Pulmonary artery endothelial cell (primary cell): ENCODE measurements around the gene MAML1. TPM values are rescaled to one million over a fixed set of nuclear protein-coding genes. Genes with fewer than 3 reads are reported as not detected.

ENCODE experiments used
- DNase-seq: peaks from one replicate; pipeline ENCODE4 v3.0.0-alpha.2; 2011; ENCODE audit warnings: low read depth, low spot score
- total RNA-seq: library from RNA; depleted of rRNA; stranded (reverse); fragments of >200 nt; gene quantifications from 2 replicates; pipeline ENCODE4 v1.2.3, GENCODE V29; 2014

MAML1 gene
- total RNA-seq, 1 donor from 2014 or later: 7.3 TPM

DNA sequence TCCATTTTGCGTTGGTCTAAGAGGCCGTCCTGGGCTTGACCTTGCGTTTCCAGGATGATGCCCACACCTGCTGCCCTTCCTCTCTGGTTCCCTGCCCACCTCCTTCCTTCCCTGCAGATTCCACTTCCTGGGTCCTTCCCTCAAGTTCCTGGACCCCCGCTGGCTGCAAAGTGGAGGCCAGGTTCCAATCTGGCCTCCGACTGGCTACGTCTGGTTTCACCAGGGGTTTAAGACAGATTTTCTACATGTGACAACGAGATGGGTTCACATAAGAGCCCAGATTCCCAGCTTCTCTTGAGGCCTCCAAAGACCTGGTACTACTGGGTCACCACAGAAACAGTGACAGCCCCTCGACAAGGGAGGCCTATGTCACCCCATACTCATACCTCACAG, 71.9 kb downstream of the MAML1 start:
- no peak for DNase-seq

DNA sequence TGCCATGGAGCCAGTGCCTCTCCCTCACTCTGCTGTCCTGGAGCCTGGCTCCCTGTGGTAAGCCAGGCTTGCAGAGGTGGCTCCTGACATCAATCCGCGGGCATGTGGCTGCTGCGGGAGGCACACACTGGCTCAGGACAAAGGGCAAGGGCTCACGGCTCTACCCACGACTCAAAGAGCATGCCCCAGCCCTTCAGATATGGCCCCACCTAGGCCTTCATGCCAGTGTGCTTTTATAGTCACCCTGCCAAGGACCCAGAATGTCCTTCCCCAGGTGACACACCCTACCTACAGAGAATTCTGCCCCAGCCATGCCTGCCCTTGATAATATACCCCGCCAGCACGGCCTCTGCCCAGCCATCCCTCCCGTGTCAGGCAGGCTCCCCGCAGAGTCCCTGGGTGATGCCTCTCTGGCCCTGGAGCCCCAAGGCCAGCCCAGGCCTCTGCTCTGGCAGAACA, 72.5 kb downstream of the MAML1 start:
- DNase-seq: no peak

DNA sequence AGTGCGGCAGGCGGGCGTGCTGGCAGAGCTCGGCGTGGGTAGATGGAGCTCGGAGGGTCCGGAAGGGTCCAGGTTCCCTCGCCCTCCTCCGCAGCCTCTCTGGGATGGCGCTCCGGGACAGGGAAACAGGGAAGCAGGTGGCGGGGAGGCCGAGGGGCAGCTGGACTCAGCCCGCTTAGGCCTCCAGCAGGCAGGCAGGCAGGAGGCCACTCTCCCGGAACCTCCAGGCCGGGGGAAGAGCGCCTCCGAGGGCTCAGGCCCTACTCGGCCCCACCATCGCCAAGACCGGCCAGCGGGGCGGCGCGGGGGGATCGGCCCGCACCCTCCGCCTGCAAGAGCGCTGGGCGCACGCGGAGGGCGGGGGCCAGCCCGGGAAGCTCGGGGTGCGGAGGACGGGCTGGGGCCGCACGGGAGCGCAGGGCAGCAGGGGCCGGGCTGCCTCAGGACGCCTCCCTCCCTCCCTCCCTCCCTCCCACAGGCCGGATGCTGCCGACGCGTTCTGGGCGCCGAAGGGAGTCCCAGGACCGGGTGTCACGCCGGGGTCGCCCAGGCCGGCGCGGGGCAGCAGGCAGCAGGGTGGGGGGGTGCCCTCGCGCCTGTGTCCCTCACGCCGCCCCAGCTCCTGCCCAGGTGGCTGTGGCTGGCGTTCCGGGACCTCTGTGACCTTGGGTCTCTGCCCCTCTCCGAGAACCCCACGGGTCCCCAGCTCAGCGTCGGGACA, 73.1 kb downstream of the MAML1 start:
- DNase-seq: no peak

DNA sequence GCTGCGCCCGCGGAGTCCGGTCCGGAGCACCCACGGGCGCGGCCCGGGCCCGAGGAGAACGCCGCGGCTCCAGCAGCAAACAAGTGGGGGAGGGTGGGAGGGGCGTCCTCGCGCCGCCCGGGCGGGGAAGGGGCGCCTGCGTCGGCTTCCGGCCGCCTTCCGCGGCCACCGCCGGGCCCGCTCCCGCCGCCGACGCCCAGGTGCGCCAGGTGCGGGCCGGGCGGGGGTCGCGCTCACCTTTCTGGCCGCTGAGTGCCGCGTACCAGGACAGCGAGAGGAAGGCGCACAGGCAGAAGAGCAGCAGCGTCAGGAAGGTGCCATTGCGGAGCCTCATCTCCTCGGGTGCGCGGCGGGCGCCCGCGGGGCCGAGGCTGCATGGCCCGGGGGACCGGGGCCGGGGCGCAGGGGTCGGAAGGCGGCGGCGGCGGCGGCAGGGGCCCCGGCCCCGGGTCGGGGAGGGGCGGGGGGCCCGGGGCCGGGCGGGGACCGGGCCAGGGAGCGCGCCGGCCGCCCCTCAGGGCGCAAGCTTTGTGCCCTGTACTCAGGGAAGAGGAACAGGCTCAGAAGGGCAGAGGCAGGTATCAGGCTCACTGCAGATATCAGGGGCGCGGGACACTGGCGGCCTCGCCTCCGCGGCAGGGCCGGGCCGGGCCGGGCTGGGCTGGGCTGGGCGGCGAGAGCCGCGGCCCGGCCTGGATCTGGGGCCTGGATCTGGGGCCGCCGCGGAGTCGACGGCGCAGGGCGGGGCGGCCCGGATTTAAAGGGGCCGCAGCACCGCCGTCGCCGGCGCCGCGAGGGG, 73.8 kb downstream of the MAML1 start, which contains the start of gene MGAT4B:
MGAT4B (minus strand) TSS at position 617 of the 799 bp plus-strand sequence; CDS start at position 334, 283 bp downstream.
- no peak for DNase-seq

DNA sequence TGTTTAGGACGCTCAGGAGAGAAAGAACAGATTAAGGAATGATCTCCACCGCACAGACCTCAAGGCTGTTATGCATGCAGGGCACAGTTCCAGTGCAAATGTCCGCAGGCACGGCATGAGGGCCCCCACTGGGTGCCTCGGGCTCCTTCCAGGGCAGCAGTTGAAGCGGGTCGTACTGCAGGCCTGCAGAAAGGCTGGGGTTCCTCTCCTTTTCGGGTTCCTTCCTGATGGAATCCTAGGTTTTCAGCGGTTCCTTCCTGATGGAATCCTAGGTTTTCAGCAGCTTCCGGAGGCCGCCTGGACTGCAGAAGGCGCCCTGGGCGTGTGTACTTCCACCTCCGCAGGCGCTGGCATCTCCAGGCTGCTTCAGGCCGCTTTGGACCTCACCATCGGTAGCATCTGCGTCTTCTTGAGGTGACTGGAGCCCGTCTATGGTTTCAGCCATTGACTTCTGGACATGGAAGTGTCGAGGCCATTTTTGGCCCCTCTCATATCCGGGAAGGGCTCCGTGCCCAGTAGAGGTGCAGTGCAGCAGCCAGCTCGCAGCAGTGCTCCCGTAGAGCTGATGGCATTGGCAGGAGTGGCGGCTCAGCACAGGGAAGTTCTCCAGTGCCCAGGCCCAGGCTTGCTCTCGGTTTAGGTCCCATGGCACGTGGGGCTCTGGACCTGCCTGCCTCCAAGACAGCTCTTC, 79.7 kb downstream of the MAML1 start:
- no peak for DNase-seq

DNA sequence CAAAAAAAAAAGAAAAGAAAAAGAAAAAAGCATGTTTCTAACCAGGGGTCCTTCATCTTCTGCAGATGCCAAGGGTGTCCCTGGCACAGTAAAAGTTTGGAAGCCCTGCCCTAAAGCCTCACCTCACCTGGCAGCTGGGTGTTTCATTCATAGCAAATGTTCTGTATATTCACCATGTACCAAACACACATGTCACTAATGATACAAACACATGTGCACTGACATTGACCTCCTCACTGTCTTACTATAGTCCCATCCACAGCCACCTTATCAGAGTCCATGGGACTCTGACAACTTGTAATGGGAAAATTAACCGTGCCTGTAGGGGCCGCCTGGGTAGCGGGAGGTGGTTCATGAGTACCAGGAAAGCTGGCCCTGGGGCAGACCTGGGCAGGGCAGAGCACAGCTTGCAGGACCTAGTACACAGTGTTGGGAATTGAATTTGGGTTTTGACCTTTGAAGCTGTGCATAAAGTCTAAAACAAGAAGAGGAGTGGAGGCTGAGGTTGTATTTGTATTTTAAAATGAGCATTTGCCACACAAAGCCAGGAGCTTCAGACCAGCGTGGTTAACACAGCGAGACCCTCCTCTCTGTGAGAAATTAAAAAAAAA, 80.5 kb downstream of the MAML1 start:
- DNase-seq: no peak

DNA sequence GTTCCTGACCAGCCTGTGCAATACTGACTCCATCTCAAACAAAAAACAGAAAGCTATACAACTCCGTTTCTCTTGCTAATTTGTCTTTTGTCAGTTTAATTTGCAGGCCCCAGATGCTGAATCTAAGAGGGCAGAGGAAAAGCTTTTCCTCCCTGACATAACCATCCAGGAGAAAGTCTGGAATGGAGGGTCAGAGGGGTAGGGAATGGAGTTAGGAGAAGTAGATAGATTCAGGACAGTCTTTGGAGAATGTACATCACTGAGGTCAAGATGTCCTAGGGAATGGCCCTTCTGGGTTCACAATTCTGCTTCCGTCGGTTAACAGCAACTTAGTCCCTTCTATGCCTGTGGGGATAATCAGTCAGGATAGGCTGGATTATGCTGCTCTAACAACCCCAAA, 81.5 kb downstream of the MAML1 start:
- DNase-seq: no peak

DNA sequence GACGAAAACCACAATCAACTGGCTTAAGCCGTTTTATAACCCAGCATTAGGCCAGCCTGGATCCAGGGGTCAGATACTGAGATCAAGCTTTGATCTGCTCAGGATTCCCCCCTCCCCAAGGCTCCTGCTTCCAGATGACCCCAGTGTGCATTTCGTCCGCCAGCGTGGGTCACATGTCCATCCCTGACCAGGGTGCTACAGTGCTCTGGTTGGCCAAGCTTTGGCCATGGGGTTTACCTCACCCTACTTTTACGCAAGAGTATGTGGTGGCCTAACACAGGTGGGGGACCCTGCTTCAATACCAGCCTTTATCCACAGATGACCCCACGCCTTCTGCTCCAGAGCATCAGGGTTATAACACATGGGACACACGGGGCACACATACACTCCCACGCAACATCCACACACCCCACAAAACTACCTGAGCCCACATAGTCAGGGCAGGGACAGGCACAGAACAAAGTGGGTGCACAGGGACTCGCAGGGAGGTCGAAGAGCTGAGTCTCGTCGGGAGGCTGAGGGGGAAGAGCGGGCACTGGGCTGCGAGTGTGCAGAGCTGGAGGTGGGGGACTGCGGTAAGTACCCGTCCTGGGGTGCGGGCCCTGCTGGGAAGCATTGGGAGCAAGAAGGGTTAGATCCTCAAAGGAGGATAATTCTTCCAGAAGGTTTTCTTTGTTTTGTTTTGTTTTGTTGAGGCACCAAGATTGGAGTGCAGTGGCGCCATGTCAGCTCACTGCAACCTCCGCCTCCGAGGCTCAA, 83.0 kb downstream of the MAML1 start:
- DNase-seq: no peak

DNA sequence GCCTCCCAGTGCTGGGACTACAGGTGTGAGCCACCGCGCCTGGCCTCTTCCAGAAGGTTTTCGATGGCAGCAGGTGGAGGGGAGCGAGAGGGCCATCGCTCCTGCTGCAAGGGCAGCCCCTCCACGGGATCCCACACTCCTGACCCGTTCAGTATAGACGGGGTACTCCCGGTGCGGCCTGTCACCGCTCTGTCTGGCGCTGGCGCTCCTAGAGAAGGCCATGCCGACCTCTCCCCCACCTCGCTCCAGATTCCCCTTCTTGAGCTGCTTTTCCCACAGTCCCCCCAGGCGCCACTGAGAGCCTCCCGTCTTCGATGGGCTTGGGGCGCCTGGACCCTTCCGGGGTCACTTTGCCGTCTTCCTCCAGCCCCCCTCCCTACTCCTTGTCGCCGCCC, 83.8 kb downstream of the MAML1 start:
- DNase-seq: no peak

DNA sequence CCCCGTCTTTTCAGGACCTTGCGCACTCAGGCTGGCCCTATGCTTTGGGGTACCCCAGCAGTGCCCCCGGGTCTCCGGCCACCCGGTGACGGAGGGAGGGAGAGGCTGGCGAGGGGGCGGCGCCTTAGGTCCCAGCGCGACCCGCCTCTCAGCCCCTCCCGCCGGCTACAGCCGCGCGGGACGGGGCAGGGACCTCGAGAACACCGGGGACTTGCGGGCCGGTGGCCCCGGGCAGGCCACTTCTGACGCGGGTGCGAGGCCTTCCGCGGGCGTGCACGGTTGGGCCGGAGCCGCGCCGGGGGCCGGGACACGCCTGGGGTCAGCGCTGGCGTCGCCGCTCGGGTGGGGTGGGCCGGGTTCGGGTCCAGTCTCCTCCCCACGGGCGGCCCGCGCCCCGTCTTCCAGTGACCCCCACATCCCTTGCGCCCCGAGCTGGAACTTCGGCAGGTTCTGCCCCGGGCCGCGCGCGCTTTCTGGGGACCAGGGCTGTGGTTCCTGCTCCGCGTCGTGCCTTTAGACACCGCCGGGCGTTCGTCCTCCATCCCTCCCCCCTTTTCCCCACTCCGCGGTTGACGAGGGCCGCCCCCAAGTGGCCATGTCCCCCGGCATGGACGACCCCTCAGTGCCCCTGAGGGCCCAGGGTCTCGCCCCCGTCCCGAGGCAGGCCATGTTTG, 84.3 kb downstream of the MAML1 start:
- DNase-seq: no peak

DNA sequence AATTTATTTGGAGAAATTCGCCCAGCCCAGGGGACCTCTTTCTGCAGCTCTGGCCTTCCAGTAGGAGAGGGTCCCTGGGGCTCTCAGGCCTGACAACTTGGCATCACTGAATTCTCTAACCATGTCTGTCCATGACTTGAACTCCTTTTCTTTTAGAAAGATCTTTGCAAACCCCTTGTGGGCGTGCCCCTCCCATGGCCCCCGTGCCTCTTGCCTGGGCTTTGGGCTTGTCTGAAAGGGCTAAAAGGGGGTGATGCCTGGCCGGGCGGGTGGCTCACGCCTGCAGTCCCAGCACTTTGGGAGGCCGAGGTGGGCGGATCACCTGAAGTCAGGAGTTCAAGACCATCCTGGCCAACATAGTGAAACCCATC, 84.8 kb downstream of the MAML1 start:
- DNase-seq: no peak

DNA sequence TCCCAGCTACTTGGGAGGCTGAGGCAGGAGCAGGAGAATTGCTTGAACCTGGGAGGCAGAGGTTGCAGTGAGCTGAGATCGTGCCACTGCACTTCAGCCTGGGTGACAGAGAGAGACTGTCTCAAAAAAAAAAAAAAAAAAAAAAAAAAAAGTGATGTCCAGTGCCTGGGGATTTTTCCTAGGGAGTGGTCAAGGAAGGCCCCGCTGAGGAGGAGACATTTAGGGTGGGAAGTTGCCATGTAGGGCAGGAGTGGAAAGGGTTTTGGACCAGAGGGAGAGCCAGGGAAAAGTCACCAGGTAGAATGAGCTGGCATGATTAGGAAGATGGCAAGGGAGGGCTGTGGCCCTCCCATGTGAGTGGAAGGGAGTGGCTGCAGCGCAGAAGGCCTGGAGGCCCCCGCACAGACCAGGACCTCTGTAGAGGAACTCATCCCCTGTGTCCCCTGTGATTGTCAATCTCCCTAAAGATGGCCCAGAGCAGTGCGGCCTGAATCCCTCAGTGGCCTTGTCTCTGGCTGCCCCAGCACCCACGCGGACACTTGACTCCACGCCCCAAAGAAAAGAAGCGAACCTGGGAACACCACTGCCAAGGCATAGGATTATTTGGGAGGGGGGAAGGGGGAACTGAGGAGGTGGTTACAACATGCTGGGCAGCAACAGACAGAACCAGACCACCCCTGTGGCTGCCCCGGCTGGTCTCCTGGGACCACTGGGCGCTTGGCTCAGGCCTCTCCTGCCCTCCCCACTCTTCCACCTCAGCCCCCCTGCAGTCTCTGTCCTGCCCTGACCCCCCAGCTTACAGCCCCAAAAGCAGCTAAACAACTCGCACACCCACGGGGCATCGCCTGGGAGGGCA, 85.5 kb downstream of the MAML1 start:
- DNase-seq: no peak

DNA sequence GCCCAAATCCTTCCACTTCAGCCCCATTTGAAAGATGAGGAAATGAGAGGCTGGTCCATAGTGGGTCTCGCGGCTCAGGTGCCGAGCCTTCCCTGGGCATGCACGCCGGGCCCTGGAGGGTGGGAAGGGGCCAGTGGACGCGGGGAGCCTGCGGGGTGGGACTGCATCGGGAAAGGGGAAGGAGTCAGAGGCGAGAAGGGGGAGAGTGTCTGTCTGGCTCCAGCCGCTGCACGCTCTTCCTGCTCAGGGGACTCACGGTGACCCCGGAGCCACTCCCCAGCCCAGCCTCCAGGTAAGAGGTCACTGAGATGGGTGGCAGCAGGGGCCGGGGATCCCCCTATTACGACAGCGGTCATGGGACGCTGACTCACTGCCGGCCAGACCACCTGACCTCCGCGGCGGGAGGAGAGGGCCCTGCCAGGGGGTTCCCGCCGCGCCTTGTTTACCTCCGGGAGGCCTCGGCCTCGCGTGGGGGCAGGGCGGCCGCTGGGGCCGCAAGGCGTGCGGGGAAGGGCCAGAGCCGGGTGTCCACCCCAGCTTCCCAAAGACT, 86.2 kb downstream of the MAML1 start:
- DNase-seq: peak; percentile 87

DNA sequence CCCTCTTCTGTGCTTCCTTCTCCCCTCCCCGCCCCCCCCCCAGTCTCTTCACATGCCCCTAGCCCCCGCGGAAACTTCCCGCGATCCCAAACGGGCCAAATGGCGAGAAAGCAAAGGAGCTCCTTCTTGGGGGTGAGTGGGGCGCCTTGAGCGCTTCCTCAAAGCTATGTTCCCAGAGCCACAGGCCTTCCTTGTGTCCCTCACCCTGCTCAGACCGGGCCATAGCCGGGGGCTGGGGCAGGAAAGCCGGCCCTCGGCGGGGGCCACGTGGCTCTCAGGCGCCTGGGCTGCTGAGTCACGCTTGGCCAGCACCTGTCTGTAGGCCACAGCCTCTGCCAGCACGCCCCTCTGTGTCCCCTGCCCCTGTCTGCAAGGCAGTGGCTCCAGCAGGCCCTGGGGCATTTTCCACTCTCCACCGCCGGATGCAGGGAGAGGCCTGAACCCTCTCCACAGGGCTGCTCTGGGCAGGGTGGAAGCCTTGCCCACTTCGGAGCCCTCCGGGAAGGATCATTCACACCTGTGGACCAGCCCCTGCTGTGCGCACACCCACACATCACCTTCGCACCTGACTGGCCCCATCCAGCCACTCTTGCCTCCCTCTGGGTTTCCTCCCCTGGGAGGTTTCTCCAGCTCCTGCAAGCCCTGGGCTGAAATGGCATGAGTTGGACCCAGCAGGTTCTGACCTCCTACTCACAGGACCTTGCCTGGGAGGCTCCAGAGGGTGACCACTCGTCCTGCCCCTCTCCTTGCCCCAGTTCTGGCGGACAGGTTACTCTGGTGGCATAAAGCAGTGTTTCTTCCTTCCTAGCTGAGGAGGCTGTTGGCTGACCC, 86.9 kb downstream of the MAML1 start:
- peak; percentile 56 for DNase-seq

DNA sequence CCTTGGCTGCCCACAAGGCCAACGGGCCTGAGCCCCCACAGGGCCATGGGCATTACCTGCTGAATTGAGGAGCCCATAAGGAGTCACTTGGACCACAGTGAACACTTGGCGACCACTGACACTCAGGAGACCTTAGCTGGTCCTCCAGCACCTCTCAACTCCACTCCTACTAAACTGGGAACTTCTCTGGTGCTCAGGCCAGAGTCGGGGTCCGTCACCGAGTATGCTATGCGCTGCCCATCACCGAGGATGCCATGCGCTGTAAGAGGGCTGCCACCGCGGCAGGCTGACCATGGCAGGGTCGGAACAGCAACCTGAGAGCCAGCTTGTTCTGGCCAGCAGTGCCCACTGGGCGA, 87.5 kb downstream of the MAML1 start:
- DNase-seq: no peak

DNA sequence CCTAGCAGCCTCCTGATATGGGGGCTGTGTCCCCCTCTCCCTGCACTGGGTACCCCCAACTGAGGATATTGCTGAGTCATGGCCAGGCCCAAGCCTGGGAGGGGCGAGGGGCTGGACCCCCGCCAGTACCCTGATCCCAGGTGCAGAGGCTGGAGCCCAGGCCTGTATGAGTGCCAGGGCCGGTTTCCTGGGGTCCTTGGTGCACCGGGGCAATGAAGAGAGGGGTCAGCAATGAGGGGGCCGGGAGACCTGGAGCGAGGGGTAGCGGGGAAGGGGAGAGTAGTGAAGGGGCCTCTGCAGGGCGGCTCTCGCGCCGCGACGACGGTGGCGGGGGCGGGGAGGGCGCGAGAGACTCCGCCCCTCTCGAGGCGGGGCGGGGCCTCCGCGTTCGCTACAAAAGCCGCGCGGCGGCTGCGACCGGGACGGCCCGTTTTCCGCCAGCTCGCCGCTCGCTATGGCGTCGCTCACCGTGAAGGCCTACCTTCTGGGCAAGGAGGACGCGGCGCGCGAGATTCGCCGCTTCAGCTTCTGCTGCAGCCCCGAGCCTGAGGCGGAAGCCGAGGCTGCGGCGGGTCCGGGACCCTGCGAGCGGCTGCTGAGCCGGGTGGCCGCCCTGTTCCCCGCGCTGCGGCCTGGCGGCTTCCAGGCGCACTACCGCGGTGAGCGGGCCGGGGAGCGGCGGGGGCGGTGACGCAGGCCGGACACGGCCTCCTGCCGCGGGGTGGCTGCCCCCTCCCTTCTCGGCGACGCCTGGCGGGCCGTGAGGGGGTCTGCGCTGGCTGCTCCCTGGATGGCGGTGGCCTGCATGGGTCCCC, 88.1 kb downstream of the MAML1 start, which contains the start of gene SQSTM1:
SQSTM1 (plus strand) TSS at position 423 of the 815 bp plus-strand sequence; CDS start at position 455, 32 bp downstream.
- DNase-seq: peak; percentile 37

DNA sequence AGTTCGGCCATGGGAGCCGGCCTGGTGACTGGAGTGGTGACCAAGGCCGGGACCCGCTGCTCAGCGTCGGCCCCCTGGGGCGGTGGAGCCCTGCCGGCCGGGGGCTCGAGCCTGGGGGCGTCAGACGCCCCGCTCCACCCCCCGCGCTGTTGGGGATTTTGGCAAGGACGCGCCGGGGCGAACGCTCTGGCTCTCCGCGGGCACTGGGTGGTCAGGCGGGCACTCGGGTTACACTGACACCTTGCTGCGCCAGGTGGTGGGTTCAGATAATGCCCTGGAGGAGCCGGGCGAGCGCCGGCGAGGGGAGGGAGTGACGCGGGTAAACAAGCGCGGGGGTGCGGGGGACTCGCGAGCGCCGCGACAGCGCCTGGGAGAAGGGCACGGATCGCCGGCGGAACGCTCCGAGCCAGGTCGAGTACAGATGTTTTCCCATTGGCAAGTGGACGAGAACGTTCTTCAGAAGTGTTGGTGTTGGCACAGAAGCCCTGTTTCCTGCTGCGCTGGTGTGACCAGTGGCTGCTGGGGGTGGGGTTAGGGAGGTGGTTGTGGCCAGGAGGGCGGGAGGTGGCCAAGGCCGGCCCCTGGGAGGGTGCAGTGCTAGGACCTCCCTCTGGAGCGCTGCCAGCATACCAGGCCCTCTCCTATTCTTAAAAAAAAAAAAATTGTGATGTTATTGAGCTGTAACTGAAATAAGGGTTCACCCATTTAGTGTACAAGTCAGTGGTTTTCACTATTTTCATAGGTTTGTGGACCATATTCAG, 88.9 kb downstream of the MAML1 start:
- DNase-seq: peak; percentile 84
